ENCODE data around the gene TRIM3.

Gene TRIM3

GRCh38 chr11:6486256-6486655 lies 12.5 kb upstream of the TRIM3 start:
- TF ChIP-seq POLR2AphosphoS5 (IDR thresholded peaks at IDR 0.05; ENCODE audit: low read depth, low read length) (no peak), TAF1 (IDR thresholded peaks at IDR 0.05; ENCODE audit: borderline replicate concordance, insufficient read depth, low read length) (no peak), FOXP2 (optimal IDR thresholded peaks at IDR 0.05; ENCODE audit: borderline replicate concordance, extremely low read depth, extremely low read length, insufficient read depth) (no peak), SIN3A (IDR thresholded peaks at IDR 0.05; ENCODE audit: borderline replicate concordance, insufficient read depth, low read length) (no peak), REST (IDR thresholded peaks at IDR 0.05; ENCODE audit: insufficient read depth in 1 of 2, low read depth in 2 of 2, low read length in 2 of 2) (no peak)

GRCh38 chr11:6485661-6486060 lies 11.9 kb upstream of the TRIM3 start:
- TF ChIP-seq TAF1 (IDR thresholded peaks at IDR 0.05; ENCODE audit: borderline replicate concordance, insufficient read depth, low read length), result no peak
- TF ChIP-seq FOXP2 (optimal IDR thresholded peaks at IDR 0.05; ENCODE audit: borderline replicate concordance, extremely low read depth, extremely low read length, insufficient read depth), result no peak
- TF ChIP-seq POLR2AphosphoS5 (IDR thresholded peaks at IDR 0.05; ENCODE audit: low read depth, low read length), result no peak

GRCh38 chr11:6483015-6483414 lies 9.3 kb upstream of the TRIM3 start:
- TF ChIP-seq POLR2AphosphoS5 (IDR thresholded peaks at IDR 0.05; ENCODE audit: low read depth, low read length), result no peak
- no peak for TF ChIP-seq TAF1 (IDR thresholded peaks at IDR 0.05; ENCODE audit: borderline replicate concordance, insufficient read depth, low read length)
- no peak for TF ChIP-seq FOXP2 (optimal IDR thresholded peaks at IDR 0.05; ENCODE audit: borderline replicate concordance, extremely low read depth, extremely low read length, insufficient read depth)
- no peak for TF ChIP-seq SIN3A (IDR thresholded peaks at IDR 0.05; ENCODE audit: borderline replicate concordance, insufficient read depth, low read length)
- TF ChIP-seq REST (IDR thresholded peaks at IDR 0.05; ENCODE audit: insufficient read depth in 1 of 2, low read depth in 2 of 2, low read length in 2 of 2), result no peak

- TF ChIP-seq SIN3A (IDR thresholded peaks at IDR 0.05; ENCODE audit: borderline replicate concordance, insufficient read depth, low read length), result no peak
- no peak for TF ChIP-seq REST (IDR thresholded peaks at IDR 0.05; ENCODE audit: insufficient read depth in 1 of 2, low read depth in 2 of 2, low read length in 2 of 2)
- no peak for TF ChIP-seq POLR2AphosphoS5 (IDR thresholded peaks at IDR 0.05; ENCODE audit: low read depth, low read length)
- no peak for TF ChIP-seq TAF1 (IDR thresholded peaks at IDR 0.05; ENCODE audit: borderline replicate concordance, insufficient read depth, low read length)
- TF ChIP-seq FOXP2 (optimal IDR thresholded peaks at IDR 0.05; ENCODE audit: borderline replicate concordance, extremely low read depth, extremely low read length, insufficient read depth), result no peak
Observed at GRCh38 chr11:6482441-6482840, 8.7 kb upstream of the TRIM3 start.

- TF ChIP-seq TAF1 (IDR thresholded peaks at IDR 0.05; ENCODE audit: borderline replicate concordance, insufficient read depth, low read length) (no peak), POLR2AphosphoS5 (IDR thresholded peaks at IDR 0.05; ENCODE audit: low read depth, low read length) (no peak), REST (IDR thresholded peaks at IDR 0.05; ENCODE audit: insufficient read depth in 1 of 2, low read depth in 2 of 2, low read length in 2 of 2) (no peak), FOXP2 (optimal IDR thresholded peaks at IDR 0.05; ENCODE audit: borderline replicate concordance, extremely low read depth, extremely low read length, insufficient read depth) (no peak), SIN3A (IDR thresholded peaks at IDR 0.05; ENCODE audit: borderline replicate concordance, insufficient read depth, low read length) (no peak)
Observed at GRCh38 chr11:6481924-6482275, 8.2 kb upstream of the TRIM3 start.
